HG02610 (cell line): ENCODE data around the gene ZNF281.
A peak's percentile ranks its signal among the peaks of the same experiment; 100 is the strongest.

Source experiments
- ATAC-seq: cut with Tn5 transposase; IDR thresholded peaks from one replicate; pipeline ENCODE4 v1.9.1; 2021; ENCODE audit warnings: mild to moderate bottlenecking, moderate library complexity; ENCODE audit not compliant: unreplicated experiment

Gene ZNF281

GRCh38 chr1:200392625-200393185 lies 17.1 kb downstream of the ZNF281 start:
- no peak for ATAC-seq

DNA sequence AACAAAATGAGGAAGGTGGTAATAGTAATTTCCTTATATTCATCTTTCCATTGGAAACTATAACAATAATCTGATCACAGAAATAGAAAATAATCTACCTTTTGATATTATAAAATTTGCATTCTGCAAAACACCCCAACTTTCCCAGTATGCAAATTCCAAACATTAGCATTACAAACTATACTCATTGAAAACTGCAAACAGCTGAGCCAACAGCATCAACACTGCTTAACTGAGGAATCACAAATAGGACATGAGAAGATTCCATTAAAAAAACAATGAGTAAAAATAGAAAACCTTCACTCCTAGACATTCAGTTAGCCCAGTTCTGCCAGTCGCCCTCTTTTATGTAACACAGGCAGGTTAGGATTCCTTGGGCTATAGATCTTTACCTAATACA lies 18.1 kb downstream of the ZNF281 start:
- ATAC-seq: no peak

DNA sequence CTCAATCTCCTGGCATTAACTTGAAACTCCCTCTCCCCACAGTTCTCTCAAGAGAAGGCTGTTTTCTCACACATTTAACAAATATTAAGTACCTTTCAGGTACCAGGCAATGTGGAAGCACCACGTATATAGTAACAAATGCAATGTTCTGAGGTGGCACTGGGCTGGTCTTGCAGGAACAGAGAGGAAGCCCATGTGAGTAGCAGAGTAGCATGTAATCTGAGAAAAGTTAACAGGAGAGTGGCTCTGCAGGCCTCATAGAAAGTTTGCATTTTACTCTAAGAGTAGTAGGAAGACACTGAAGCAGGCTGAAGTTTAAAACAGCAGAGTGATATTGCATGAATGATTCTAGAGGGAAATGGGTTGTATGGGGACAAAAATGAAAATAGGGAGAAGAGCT lies 21.0 kb downstream of the ZNF281 start:
- no peak for ATAC-seq

DNA sequence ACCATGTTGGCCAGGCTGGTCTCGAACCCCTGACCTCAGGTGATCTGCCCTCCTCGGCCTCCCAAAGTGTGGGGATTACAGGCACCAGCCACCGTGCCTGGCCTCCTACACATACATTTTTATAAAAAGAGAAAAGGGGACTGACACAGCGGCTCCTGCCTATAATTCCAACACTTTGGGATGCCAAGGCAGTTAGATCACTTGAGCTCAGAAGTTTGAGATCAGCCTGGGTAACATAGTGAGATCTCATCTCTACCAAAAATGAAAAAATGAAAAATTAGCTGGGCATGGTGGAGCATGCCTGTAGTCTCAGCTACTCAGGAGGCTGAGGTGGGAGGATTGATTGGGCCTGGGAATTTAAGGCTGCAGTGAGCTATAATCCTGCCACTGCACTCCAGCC lies 23.4 kb downstream of the ZNF281 start:
- ATAC-seq: no peak

DNA sequence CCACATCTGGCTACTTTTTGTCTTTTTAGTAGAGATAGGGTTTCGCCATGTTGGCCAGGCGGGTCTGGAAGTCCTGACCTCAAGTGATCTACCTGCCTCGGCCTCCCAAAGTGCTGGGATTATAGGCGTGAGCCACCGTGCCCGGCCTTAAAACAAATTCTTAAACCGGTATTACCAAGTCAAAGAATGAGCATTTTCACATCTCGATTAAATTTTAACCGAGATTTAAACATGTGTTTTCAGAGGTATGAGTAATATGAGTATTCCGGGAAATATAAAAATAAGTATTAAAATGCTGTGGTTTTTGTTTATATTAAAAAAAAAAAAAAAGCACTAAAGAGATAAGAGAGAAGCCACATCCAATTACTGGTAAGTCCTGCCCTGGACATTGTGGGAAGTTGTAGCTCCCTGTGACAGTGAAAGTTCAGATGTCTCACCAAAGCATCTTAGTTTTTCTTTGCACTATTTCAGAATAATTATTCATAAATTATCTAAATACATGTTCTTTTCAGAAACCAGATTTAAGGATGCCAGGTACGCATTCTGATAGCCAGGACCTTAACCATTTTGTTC lies 24.9 kb downstream of the ZNF281 start:
- ATAC-seq: no peak

- ATAC-seq: no peak
Observed at GRCh38 chr1:200381256-200381984, 28.4 kb downstream of the ZNF281 start.

GRCh38 chr1:200380589-200381021 lies 29.2 kb downstream of the ZNF281 start:
- ATAC-seq: peak; percentile 81

- ATAC-seq: no peak
Observed at GRCh38 chr1:200379940-200380588, 29.8 kb downstream of the ZNF281 start.

DNA sequence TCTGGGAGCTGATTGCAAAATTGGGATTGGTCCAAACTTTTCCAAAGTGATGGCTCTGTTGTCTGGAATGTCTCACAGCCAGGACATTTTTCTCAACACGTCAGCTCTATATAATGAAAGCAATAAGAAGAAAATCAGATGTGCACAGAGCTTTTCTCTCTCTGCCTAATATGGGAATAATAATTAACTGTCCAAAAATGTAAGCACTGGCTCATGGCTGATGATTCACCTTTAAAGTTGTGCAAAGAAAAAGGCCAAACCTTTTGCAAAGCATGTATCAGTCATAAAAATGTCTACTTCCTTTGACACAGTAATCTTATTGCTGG lies 30.4 kb downstream of the ZNF281 start:
- no peak for ATAC-seq

GRCh38 chr1:200378096-200378495 lies 31.7 kb downstream of the ZNF281 start:
- no peak for ATAC-seq

DNA sequence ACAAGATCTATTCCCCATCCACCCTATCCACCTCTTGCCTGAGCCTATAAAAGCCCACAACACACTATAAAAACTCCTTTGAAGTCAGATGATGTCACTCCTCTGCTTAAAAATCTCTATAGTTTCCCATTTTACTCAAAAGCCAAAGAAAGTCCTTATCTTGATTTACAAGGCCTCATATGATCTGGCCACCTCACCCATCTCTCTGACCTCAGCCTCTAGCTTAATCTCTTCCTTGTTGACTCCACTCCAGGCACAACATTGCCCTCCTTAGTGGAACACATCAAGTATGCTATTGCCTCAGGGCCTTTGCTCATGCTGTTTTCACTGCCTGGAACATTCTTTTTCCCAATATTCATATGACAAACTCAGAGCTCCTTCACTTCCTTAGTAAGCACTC lies 33.3 kb downstream of the ZNF281 start:
- ATAC-seq: no peak

DNA sequence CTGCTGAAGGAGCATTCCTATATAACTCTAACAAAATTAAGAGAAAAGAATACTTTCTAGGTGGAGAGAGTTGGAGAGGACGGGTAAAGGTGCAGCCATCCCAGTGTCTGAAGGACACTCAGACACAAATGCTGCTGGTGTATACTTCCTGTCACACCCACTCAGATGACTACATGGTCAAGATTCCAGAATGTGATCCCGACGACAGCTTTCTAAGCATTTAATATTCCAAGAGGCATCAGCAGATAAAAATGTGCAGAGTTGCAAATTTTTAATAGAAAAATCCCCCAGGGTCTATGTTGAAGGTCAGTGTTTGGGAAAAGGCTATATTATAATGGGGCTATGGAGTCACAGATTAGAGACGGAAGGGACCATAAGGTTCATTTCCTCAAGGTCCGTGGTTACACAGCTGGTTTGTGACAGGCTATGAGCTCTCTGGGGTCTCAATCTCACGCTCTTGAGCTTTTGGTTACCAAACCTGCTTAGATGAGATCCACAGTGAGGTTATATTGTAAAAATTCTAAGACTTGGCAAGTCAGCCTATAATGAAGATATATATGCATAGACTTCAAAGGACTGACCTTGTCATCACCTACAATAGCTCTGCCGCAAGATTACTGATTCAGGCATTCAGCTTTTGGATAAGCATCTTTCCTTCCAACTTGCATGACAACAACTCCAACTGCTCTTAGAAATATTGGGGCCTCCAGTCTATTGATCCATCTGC lies 35.1 kb downstream of the ZNF281 start:
- ATAC-seq: no peak

DNA sequence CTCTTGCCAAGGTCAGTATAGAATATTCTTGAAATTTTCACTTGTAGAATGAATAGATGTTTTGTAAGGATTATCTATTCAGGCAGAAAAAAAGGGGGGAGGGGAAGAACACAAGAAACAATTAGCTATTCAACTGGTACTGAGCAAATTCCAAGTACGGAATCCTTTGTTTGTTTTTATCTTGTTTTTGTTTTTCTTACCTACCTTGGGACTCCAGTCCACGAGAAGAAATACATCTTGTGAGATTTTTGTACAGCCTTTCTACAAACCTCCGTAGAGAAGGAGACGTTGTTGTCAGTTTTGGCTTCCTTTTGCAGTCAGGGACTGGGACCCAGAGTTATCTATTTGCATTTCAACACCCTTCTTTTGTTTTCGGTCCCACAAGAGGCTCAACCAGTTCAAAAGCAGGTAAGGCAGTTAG lies 36.0 kb downstream of the ZNF281 start:
- no peak for ATAC-seq

GRCh38 chr1:200372885-200373181 lies 37.0 kb downstream of the ZNF281 start:
- no peak for ATAC-seq

- ATAC-seq: no peak
Observed at GRCh38 chr1:200372095-200372884, 37.5 kb downstream of the ZNF281 start.

GRCh38 chr1:200369706-200370105 lies 40.1 kb downstream of the ZNF281 start:
- ATAC-seq: no peak

DNA sequence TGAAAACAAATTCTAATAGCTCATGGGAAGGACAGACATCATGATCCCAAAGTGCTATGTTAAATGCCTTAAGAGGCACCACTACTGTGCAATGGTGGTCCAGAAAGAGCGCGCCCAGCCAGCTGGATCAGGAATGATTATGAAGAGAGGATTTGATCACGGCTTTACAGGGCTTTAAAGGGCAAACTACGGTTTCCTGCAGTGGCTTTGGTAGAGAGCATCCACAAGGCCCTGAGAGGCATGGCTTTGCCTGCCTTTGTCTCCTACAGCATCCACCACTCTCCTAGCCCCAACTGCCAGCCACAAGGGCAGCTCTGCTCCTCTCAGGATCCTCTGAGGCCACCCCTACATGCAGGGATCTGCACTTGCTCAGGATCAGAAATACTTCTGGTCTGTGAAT lies 40.7 kb downstream of the ZNF281 start:
- ATAC-seq: no peak

DNA sequence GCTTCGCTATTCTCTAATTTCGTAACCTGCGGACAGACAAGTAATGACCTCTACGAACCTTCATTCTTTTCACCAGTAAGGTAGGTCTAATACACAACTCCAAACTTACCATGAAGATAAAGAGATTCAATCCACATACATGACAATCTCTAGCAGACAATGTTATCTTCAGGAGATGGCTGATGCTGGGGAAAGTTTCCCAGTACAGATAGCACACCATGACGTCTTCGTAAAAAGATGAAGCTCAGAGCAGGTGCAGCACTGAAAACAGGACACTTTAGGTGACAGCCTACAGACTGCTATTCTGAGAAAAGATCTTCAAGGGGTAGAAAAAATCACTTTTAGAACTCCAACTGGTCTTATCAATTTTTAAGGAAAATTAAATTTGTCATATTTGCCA lies 41.3 kb downstream of the ZNF281 start:
- ATAC-seq: no peak

- no peak for ATAC-seq
Observed at GRCh38 chr1:200367841-200368534, 41.8 kb downstream of the ZNF281 start.

- ATAC-seq: no peak
Observed at GRCh38 chr1:200366577-200367253, 43.1 kb downstream of the ZNF281 start.
